NCI-H1694 (cell line): ENCODE results near the gene KRT6B.

Source experiments
- DNase-seq: peaks from one replicate; lab custom pipeline; 2025; lab: John Stamatoyannopoulos, UW

The KRT6B gene

GRCh38 chr12:52436000-52436827, 15.7 kb downstream of the KRT6B start:
- no peak for DNase-seq

- no peak for DNase-seq
These were observed 16.3 kb downstream of the KRT6B start for GRCh38 chr12:52435659-52435999.

- DNase-seq = no peak
These were observed 17.0 kb downstream of the KRT6B start for GRCh38 chr12:52434760-52435530.

GRCh38 chr12:52434081-52434733, 17.7 kb downstream of the KRT6B start, which contains the start of gene KRT75:
TSS of gene KRT75 (minus strand) at chr12:52434371. CDS start at chr12:52434304, 67 bp downstream.
- DNase-seq = no peak

- DNase-seq = no peak
These were observed 18.4 kb downstream of the KRT6B start for GRCh38 chr12:52433501-52434080.

- no peak for DNase-seq
These were observed 19.3 kb downstream of the KRT6B start for GRCh38 chr12:52432559-52433207.

- DNase-seq = no peak
These were observed 23.8 kb downstream of the KRT6B start for GRCh38 chr12:52428121-52428520.

GRCh38 chr12:52427083-52427482, 24.9 kb downstream of the KRT6B start:
- no peak for DNase-seq

GRCh38 chr12:52426034-52426433, 25.9 kb downstream of the KRT6B start:
- no peak for DNase-seq

- no peak for DNase-seq
These were observed 26.5 kb downstream of the KRT6B start for GRCh38 chr12:52425466-52425865.

- DNase-seq = no peak
These were observed 28.1 kb downstream of the KRT6B start for GRCh38 chr12:52423661-52424500.

- no peak for DNase-seq
These were observed 28.9 kb downstream of the KRT6B start for GRCh38 chr12:52423035-52423434.

- no peak for DNase-seq
These were observed 32.3 kb downstream of the KRT6B start for GRCh38 chr12:52419656-52420055.

GRCh38 chr12:52418576-52419110, 33.3 kb downstream of the KRT6B start:
- DNase-seq = no peak

GRCh38 chr12:52417740-52418139, 34.2 kb downstream of the KRT6B start:
- no peak for DNase-seq

- DNase-seq = no peak
These were observed 35.2 kb downstream of the KRT6B start for GRCh38 chr12:52416795-52417194.

- DNase-seq = no peak
These were observed 35.8 kb downstream of the KRT6B start for GRCh38 chr12:52415870-52416750.

- DNase-seq = no peak
These were observed 37.0 kb downstream of the KRT6B start for GRCh38 chr12:52414936-52415335.

GRCh38 chr12:52413782-52414345, 38.1 kb downstream of the KRT6B start:
- no peak for DNase-seq
